Measurements from ENCODE around the gene SH3RF1. TPM values are rescaled to one million over a fixed set of nuclear protein-coding genes. Genes with fewer than 3 reads are reported as not detected.

The SH3RF1 gene
- total RNA-seq (2022; extraction: Qiagen RNA extraction; ENCODE audit: low read depth): 10.6 to 15.7 TPM (median 11.9 TPM) in 5 replicates

GRCh38 chr4:169270810-169271691 lies at the start of gene SH3RF1:
SH3RF1 (minus strand) TSS chr4:169270956; CDS start chr4:169269212, 1,744 bp downstream.

Data from A549 treated with DMSO at 1 μM for 4 hours (cell line).